ENCODE measurements around the gene XPO1. TPM values are rescaled to one million over a fixed set of nuclear protein-coding genes. Genes with fewer than 3 reads are reported as not detected.

Gene XPO1
- total and polyA plus RNA-seq, 2 of the 4 experiments (the other 2 are of a cell fraction): 78.5 to 104 TPM

- no peaks in the 10 kb centered on the region for H4K20me1 ChIP-seq (ENCODE audit: insufficient read depth, low read length)
- CTCF ChIA-PET: no interaction called here
- no peaks in the 10 kb centered on the region for H3K36me3 ChIP-seq (ENCODE audit: control insufficient read depth, insufficient read depth, low read length)
- H3K9ac ChIP-seq (ENCODE audit: low read depth, low read length): no peak overlapping the region
- no peak for TF ChIP-seq RCOR1 (IDR thresholded peaks at IDR 0.05; ENCODE audit: insufficient replicate concordance, low read length)
- no peak for TF ChIP-seq RAD21 (IDR thresholded peaks at IDR 0.05; ENCODE audit: low read length)
- no peak overlapping the region for H3K4me3 ChIP-seq (ENCODE audit: insufficient read depth, low read depth, low read length)
- H2BK120ac ChIP-seq (ENCODE audit: low read depth, low read length): no peak overlapping the region
- H2AK5ac ChIP-seq (ENCODE audit: low read depth, low read length): no peak overlapping the region
- no peaks in the 10 kb centered on the region for H3K9me1 ChIP-seq (ENCODE audit: insufficient read depth, low read length)
- ATAC-seq (ENCODE audit: low read depth): no peak
- no peak overlapping the region for H2BK5ac ChIP-seq (ENCODE audit: low read depth, low read length, poor library complexity, severe bottlenecking)
- in situ Hi-C loops (cut with MboI; ENCODE audit: low sequenced_read_pairs): no loop called here
- dilution Hi-C loops (cut with HindIII; ENCODE audit: low sequenced_read_pairs, unreplicated experiment): no loop called here
- no peaks in the 10 kb centered on the region for H3K9me3 ChIP-seq (ENCODE audit: control insufficient read depth, insufficient read depth, low read length)
- H4K91ac ChIP-seq (ENCODE audit: insufficient read depth, low read depth, low read length): no peak overlapping the region
- DNase-seq: no peak
- no peaks in the 10 kb centered on the region for H3K4me1 ChIP-seq (ENCODE audit: control insufficient read depth, insufficient read depth, low read length)
- H3K27me3 ChIP-seq (ENCODE audit: control insufficient read depth, insufficient read depth, low read length): peaks cover 8% of the 10 kb centered on the region
- H4K5ac ChIP-seq (ENCODE audit: low read depth, low read length): no peak overlapping the region
- H4K8ac ChIP-seq (ENCODE audit: low read depth in 2 of 2, low read length in 2 of 2): no peak overlapping the region
- H3K79me1 ChIP-seq (ENCODE audit: low read depth in 1 of 2, low read length in 2 of 2): no peaks in the 10 kb centered on the region
- no peak overlapping the region for H3K56ac ChIP-seq (ENCODE audit: extremely low read depth, insufficient read depth, low read length)
- no TSS peak for BruUV-seq (replicated peaks)
- no peak overlapping the region for H3K27ac ChIP-seq (ENCODE audit: insufficient read depth, low read length)
- POLR2A ChIA-PET (ENCODE audit: unreplicated experiment): no interaction called here
- H3K4me2 ChIP-seq (ENCODE audit: low read depth, low read length): no peak overlapping the region
- intact Hi-C loops (cut with micrococcal nuclease): no loop called here
- H3K23ac ChIP-seq (ENCODE audit: low read depth, low read length): no peak overlapping the region
- no peak overlapping the region for H2BK20ac ChIP-seq (ENCODE audit: low read depth, low read length)
- H3K18ac ChIP-seq (ENCODE audit: low read depth, low read length): no peak overlapping the region
- H2BK15ac ChIP-seq (ENCODE audit: low read depth, low read length): no peak overlapping the region
- no peak overlapping the region for H2AK9ac ChIP-seq (replicated peaks; ENCODE audit: low read depth, low read length, poor library complexity)
- WGBS, 2 experiments (ENCODE audit: extremely low coverage in 2 of 2, insufficient read length in 1 of 2): 67% methylated on average over 1 of the region's 5 CpGs; no CpG with 5 or more reads in 1 of the 2 experiments
- no peak overlapping the region for H3K4ac ChIP-seq (ENCODE audit: low read depth, low read length)
- H2AFZ ChIP-seq (replicated peaks; ENCODE audit: low read length, poor library complexity): no peak overlapping the region
- H3K14ac ChIP-seq (replicated peaks; ENCODE audit: low read depth, low read length): no peak overlapping the region
Observed at GRCh38 chr2:61558160-61558559, 20.0 kb upstream of the XPO1 start.
